ENCODE measurements around the gene GCC2.
"Not testable (repeated sequence)": the region's sequence is repeated elsewhere in the genome, so short reads cannot be mapped to it uniquely, and the experiment has no call there.

Gene GCC2, protein sequence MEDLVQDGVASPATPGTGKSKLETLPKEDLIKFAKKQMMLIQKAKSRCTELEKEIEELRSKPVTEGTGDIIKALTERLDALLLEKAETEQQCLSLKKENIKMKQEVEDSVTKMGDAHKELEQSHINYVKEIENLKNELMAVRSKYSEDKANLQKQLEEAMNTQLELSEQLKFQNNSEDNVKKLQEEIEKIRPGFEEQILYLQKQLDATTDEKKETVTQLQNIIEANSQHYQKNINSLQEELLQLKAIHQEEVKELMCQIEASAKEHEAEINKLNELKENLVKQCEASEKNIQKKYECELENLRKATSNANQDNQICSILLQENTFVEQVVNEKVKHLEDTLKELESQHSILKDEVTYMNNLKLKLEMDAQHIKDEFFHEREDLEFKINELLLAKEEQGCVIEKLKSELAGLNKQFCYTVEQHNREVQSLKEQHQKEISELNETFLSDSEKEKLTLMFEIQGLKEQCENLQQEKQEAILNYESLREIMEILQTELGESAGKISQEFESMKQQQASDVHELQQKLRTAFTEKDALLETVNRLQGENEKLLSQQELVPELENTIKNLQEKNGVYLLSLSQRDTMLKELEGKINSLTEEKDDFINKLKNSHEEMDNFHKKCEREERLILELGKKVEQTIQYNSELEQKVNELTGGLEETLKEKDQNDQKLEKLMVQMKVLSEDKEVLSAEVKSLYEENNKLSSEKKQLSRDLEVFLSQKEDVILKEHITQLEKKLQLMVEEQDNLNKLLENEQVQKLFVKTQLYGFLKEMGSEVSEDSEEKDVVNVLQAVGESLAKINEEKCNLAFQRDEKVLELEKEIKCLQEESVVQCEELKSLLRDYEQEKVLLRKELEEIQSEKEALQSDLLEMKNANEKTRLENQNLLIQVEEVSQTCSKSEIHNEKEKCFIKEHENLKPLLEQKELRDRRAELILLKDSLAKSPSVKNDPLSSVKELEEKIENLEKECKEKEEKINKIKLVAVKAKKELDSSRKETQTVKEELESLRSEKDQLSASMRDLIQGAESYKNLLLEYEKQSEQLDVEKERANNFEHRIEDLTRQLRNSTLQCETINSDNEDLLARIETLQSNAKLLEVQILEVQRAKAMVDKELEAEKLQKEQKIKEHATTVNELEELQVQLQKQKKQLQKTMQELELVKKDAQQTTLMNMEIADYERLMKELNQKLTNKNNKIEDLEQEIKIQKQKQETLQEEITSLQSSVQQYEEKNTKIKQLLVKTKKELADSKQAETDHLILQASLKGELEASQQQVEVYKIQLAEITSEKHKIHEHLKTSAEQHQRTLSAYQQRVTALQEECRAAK (N-terminal part only)

DNA sequence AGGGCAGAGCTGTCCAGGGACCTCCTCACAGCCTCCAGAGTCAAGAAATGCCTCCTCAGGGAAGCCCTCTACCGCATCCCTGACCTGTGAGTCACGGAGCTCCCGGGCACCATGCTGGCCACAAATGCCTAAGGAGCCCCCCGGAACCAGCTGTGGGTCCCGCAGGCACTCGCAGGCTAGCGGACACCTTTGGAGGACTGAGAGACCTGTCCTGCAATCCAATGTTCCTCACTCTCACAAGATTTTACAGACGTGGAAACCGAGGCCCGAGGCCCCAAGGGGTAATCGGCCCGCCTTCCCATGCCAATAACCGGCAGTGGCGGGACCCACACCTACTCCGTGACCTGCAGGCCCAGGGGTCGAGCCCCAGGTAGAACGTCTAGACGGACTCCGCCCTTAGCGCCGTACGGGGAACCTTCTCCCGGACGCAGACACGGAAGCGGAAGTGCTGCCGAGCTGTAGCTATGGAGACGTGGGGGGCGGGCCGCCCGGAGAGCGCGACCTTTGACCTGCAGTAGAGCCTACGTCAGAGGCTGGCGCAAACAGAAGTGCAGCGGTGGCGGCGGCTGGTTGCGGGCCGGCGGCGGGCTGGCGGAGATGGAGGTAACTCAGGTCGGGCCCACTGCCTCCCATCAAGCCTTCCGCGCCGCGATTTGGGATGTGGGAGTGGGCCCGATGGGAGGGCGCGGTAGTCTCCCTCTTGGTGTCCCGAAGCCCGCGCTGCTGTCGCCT, at the start of gene GCC2:
TSS of gene GCC2 (plus strand) at position 529 of the 732 bp plus-strand sequence. CDS start at position 598, 69 bp downstream.
- peak; percentile 95 for DNase-seq

DNA sequence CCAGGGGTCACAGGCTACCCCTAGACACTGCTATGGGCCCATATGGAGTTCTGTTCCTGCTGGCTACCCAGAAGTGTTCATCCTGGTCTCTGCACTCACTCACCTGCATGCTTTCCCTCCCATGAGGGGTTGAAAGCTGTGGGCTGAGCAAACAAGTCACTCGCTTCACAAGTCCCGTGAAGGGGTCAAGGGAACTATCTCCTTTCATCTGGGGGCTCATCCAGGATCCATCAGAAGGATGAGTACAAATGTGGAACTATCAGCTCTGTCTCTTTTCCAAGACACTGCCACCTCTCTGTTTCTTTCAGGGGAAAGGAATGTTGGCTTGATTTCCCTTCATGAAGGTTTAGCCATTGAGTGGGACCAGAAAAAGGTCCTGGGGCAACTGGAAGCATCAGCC, 49.5 kb upstream of the GCC2 start:
- DNase-seq: no peak

DNA sequence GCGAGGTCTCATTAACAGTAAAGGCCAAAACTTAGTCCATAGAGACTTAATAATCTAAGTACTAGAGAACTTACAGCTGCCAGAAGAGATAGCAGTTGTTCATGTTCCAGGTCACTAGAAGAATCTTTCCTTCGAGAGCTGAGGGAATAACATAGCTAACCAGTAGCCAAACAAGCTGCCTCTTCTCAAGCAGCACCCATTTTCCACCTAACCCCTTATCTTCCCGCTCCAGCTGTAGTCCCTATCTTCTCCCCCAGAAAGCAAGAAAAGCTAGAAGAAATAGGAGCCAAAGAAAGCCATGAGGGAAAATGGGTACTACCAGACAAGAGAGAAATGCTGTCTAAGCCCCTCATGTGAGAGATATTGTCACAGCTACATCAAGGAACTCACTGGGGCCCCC, 47.2 kb upstream of the GCC2 start:
- no peak for DNase-seq

DNA sequence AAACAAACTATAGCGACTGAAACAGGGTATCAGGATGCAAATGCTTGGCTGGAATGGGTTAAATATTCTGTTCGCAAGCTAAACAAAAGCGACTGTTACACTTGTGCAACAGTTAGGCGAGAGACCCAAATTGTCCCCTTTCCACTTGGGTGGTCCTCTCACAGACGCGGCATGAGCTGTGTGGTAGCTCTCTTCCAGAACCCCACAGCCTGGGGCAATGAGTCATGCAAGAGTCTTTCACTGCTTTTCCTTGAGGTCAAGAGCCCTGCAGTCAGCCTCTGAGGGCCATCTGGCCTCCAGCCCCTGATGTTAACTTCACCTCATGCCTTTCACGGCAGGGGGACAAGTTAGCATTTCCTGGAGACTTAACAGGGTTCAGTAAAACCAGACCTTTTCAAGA, 45.5 kb upstream of the GCC2 start:
- DNase-seq: no peak

DNA sequence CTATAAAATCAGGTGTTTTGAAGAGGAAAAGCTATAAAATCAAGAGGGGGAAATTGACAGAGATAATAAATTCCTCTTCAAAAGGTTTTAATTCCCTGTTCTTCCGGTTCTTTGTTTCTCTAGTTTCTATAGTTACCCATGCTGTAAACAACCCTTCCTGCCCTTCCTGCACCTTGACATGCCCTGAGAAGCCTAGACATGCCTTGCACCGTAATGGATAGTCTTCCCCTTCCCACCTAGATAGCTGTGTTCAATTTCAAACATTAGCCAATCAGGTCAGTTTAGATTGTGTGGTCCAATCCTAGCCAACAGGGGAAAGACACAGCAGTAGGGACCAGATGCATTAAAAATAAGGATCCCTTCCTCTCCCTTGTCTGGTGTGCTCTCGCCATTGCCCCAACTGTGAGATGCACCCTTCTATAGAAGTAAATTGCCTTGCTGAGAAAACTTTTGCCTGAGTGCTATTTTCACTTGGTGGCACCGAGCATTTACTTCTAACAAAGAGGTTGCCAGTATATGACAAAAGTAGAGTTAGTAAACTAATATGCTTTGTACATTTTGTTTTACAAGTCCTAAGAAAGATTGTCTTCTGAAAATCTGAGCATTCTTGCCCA, 44.1 kb upstream of the GCC2 start:
- DNase-seq: no peak

DNA sequence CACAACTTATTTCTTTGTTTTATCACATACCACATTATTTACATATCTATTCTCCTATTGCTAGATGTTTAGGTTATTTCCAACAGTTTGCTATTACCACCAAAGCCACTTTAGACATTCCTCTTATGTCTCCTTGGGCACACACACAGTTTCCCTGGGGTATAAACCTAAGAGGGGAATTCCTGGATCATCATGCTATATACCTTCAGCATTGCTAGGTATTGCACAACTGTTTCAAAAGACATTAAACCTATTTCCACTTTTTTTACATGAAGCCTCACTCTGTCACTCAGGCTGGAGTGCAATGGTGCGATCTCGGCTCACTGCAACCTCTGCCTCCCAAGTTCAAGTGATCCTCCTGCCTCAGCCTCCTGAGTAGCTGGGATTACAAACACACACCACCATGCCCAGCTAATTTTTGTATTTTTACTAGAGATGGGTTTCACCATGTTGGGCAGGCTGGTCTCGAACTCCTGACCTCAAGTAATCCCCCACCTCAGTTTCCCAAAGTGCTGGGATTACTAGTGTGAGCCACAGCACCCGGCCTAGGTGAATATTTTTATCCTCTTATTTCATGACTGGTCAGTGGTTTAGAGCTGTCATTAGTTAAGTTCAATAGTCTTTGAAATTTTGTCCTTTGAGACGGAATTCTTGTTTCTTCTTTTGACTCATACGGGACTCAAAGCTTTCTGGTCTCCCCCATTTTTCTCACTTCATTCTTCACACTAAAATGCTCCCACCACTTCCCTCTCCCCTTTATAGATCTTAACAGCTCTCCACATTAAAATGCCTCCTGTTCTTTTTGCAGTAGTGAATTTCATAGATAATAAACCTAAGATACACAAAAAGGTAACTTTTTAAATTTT, 40.9 kb upstream of the GCC2 start:
- no peak for DNase-seq

DNA sequence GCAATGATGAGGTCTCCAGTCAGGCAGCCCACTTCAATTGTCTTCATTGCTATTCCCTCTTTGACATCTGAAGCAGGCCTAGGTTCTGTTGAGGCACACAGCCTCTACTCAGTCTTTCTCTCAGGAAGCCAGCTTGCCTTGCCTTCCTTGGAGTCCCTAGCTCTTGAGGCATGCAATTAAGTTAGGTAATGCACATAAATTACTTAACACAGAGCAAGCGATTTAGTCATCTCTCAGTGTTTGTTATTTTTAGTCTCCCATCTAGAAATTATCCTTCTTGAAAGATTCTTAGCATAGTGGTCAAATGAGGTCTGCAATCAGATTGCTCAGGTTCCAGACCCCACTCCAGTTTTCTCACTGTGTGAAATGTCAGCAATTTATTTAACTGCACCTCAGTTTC, 39.2 kb upstream of the GCC2 start:
- DNase-seq: no peak

DNA sequence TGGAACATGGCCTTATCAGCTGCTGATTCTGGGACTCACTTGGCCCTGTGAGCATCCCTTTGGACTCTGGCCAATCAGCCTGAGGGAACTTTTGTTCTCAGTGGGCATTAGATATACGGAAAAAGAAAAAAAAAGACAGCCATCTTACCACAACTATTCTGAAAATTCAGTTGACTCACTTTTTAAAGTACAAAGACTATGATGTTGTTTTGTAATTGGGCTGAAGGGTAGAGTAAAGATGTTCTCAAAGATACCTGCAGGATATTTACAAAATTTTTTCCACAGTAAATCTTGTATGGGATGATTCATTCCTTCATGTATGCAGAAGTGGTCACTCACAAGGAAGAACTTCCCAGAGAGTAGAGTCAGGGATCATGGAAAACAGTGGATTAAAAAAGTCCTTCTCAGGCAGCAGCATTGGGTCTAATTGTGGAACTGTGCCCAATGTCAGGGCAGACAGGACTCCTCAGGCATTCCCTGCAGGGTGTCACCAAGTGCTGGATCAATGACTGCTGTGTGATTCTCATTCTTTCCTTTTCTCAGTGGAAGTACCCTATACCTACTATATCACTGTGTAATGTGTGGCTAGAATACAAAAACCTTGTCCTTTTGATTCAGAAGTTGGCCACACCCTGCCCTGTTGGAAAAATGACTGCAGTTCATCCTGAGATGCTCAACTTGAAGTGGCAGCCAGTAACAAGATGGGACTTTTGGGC, 35.9 kb upstream of the GCC2 start:
- DNase-seq: no peak

DNA sequence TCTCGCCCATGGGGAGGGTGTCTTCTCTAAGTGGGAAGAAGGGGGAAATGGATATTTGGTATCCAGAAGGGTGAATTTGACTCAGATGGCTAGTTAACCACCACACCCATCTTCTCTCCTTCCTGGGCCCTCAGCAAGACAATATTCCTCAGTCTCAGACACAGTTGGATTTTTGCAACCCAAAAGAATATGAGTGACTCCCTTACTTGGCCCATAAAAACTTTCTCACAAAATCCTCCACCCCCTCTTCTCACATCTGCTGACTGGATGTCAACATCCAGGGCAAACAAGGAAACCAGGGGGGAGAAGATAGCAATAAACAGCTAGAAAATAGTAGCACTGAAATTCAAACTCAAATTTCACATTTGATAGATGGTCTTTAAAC, 35.3 kb upstream of the GCC2 start:
- DNase-seq: no peak

DNA sequence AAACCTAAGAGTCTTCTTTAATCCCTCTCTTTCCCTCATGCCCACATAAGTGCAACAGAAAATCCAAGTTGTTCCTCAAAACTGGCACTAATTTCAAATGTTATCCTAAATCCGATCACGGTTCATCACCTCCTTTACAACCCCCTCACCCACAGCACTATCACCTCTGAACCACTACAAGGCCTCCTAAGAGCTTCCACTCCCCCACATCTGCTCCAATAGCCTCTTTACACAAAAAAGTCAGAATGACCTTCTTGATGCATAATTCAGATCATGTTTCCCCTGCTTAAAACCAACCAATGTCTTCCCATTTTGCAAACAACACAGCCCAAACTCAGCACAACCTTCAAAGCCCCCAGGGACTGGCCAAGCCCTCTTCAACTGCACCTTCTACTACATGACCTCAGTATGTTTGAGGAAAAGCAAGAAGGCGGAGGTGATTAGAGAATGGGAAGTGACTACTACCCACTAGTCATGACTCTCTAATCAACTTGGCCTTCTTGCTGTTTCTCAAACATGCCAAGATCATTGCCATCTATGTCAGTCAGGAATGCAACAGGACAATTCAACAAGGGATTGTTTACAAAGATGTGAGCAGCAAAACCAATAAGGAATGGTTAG, 34.6 kb upstream of the GCC2 start:
- DNase-seq: no peak

DNA sequence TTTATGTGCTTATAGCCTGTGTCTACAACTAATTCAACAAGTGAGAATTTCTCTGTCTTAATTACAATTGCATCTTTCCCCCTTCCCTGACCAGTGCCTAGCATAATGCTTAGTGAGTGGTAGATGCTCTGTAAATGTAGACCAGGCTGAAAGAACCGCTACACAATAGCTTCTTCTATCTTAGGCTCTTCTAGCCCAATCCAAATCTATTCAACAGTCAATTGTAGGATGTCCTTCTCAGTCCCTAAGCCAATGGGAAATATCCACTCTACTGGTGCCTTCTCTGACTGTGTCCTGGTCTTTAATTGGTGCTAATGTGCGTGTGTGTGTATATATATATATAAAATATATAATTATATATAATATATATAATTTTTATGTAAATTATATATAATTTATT, 34.1 kb upstream of the GCC2 start:
- DNase-seq: no peak

DNA sequence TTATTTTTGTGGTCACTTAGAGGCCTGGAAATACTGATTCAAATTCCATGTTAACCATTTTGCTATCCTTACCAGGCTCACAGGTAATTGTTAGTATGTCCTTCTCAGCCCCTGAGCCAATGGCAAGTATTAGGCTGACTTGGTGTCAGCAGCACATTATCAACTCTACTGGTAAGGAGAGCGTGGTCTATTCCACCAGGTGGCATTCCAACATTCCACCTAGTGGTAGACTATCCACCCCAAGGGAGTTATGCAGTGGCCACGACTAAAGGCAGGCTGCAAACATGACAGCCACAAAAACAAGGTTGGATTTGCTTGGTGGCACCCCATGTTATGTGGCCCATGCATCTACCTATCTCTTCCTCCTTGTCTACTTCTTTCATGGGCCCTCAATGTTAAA, 31.8 kb upstream of the GCC2 start:
- DNase-seq: no peak

DNA sequence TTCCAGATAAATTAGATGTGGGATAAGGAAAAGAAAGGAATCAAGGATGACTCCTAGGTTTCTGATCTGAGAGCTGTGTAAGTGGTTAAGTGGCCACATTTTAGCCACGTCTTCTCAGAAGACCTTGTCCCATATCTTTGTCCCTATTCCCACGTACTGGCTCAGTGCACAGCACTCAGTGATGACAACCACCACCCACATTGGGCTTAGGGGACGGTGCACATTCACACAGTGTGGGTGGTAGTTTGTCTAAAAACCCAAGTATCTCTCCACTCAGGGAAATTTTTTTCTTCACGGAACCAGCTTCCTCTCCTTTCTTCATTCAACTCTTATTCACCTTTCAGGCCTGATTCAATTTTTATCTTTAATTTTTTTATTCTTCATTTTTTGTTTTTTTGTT, 30.6 kb upstream of the GCC2 start:
- DNase-seq: no peak

DNA sequence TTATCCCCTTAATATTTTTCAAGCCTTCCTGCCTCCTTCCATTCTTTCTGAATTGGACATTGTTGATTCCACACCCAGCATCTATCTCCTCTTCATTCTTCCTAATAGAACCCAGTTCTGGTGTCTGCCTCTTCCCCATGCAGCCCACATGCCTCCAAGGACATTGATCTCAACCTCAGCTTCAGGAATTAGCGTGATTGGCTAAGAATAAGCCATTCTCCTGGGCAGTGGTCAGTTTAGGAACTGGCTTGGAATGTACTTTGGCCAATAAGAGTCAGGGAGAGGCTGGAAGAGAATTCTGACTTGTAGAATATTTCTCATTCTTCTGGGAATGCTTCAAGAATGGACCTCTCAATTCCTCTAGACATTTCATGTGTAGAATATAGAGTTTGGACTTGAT, 25.9 kb upstream of the GCC2 start:
- DNase-seq: no peak

DNA sequence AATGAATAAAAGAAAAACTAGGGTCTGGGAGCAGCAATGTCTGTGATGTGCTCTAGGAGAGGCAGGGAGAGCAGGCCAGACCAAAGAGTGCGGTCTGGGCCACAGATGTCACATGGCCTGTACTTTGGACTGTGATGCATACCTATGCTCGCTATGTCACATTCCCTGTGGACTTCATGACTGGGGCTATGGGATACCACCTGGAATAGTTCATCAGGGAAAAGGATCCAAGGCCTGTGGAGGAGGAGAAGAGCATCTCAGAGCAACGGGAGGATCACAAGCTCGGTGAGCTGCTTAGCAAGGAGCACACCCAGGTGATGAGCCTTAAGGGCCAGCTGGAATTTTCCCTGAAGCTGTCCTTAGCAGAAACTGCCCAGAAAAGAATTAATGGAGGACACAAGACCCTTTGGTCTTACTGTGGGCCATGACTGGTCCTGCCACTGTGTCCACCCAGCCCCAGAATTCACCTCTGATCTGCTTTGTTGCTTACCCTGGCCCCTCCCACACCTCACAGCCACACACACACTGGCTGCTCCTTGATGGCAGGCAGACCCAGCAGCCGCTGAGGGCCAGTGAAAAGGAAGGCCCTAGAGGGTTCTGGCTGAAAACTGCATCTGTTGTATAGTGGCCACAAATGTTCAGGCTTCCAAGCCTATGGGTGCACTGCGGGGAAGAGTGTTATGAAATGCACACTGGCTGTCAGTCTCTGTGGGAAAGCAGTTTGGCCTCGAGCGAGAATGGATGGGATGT, 25.3 kb upstream of the GCC2 start:
- DNase-seq: no peak

DNA sequence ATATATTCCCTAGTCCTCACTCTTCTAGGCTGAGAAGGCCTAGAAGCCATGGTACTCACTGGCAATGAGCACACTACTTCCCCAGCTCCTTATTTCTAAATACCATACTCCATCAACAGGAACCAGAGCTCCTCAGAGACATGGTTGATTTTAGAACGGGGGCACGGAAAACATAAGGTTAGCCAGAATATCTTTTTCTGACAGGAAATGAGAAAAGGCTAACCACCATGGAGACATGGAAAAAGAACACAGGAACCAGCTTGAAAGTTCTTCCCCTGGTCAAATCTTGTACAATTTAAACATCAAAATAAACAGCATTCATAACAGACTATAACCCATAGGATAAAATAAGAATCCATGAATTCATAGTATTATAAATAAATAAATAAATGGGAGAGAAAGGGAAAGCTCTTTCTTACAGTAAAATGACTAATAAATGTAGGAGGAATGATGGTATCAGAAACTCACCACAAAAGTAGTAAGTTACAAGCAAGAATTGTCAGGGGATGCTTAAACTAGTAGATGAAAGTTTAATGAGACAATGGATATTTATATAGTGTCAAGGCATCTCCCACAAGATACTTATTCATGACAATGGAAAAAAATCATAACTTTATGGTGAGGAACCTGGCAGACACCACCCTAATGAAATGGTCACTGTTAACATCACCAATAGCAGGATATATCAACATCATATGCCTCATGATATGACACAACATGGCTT, 20.6 kb upstream of the GCC2 start:
- DNase-seq: no peak

DNA sequence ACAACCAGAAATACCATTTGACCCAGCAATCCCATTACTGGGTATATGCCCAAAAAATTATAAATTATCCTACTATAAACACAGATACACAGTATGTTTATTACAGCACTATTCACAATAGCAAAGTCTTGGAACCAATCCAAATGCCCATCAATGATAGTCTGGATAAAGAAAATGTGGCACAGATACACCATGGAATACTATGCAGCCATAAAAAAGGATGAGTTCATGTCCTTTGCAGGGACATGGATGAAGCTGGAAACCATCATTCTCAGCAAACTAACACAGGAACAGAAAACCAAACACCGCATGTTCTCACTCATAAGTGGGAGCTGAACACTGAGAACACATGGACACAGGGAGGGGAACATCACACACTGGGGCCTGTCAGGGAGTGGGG, 13.4 kb upstream of the GCC2 start:
- not testable (repeated sequence) for DNase-seq

DNA sequence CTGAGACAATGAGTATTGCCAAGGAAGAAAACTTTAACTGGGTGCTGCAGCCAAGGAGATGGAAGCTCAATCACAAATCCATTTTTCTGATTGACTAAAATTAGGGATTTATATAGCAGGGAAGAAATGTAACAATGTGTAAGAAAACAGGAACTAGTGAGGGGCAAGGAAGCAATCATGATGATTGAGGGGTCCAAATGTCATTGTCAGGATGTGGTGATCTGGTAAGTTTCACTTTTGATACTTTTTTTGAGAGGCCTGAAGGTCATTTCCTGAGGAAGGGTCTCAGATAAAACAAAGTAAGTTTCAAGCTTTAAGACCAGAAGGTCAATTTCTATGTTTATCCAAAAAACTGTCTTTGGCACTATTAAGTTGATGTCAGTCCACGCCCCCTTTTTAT, 12.0 kb upstream of the GCC2 start:
- DNase-seq: no peak

Data from NCI-H510A treated with DMSO at 0.1 percent for 48 hours (cell line).